ENCODE data around the gene ZNF513. TPM values are rescaled to one million over a fixed set of nuclear protein-coding genes. Genes with fewer than 3 reads are reported as not detected.
A peak's percentile ranks its signal among the peaks of the same experiment; 100 is the strongest.

The ZNF513 gene
- total RNA-seq, 1 experiment from 2014 or later: 16.5 TPM

GRCh38 chr2:27381577-27382181, 1.1 kb upstream of the ZNF513 start:
- DNase-seq (ENCODE audit: low read depth): no peak

- peak; percentile 55 for DNase-seq (ENCODE audit: low read depth)
Measured at GRCh38 chr2:27379836-27380625, 503 bp downstream of the ZNF513 start.

GRCh38 chr2:27379383-27379835, 1.1 kb downstream of the ZNF513 start:
- DNase-seq (ENCODE audit: low read depth): no peak

GRCh38 chr2:27378809-27379290, 1.7 kb downstream of the ZNF513 start:
- no peak for DNase-seq (ENCODE audit: low read depth)

- DNase-seq (ENCODE audit: low read depth): peak; percentile 38
Measured at GRCh38 chr2:27378096-27378808, 2.3 kb downstream of the ZNF513 start.

- DNase-seq (ENCODE audit: low read depth): no peak
Measured at GRCh38 chr2:27377618-27378095, 2.9 kb downstream of the ZNF513 start.

- no peak for DNase-seq (ENCODE audit: low read depth)
Measured at GRCh38 chr2:27376866-27377617, 3.5 kb downstream of the ZNF513 start.

GRCh38 chr2:27376151-27376865, 4.2 kb downstream of the ZNF513 start:
- DNase-seq (ENCODE audit: low read depth): no peak

- no peak for DNase-seq (ENCODE audit: low read depth)
Measured at GRCh38 chr2:27375513-27376099, 4.9 kb downstream of the ZNF513 start.

GRCh38 chr2:27373567-27373966, 7.0 kb downstream of the ZNF513 start:
- no peak for DNase-seq (ENCODE audit: low read depth)

- no peak for DNase-seq (ENCODE audit: low read depth)
Measured at GRCh38 chr2:27372937-27373336, 7.6 kb downstream of the ZNF513 start.

GRCh38 chr2:27370816-27371620, 9.5 kb downstream of the ZNF513 start:
- DNase-seq (ENCODE audit: low read depth): peak; percentile 64

- peak; percentile 99 for DNase-seq (ENCODE audit: low read depth)
Measured at GRCh38 chr2:27370026-27370815, 10.3 kb downstream of the ZNF513 start, which contains the start of the genes EIF2B4 and SNX17. TSS of gene EIF2B4 (minus strand) at chr2:27370338. CDS start at chr2:27370314, 24 bp downstream. TSS of gene SNX17 (plus strand) at chr2:27370616. CDS start at chr2:27370744, 128 bp downstream.

GRCh38 chr2:27369471-27370025, 11.0 kb downstream of the ZNF513 start:
- DNase-seq (ENCODE audit: low read depth): no peak

GRCh38 chr2:27363933-27364332, 16.6 kb downstream of the ZNF513 start:
- DNase-seq (ENCODE audit: low read depth): no peak

GRCh38 chr2:27362678-27363420, 17.7 kb downstream of the ZNF513 start:
- no peak for DNase-seq (ENCODE audit: low read depth)

Data from LHCN-M2 (cell line).